GM21423 (cell line): Measurements from ENCODE around the gene ITPR1.
"Not testable (repeated sequence)": the region's sequence is repeated elsewhere in the genome, so short reads cannot be mapped to it uniquely, and the experiment has no call there.

Source experiments
- ATAC-seq: cut with Tn5 transposase; IDR thresholded peaks from one replicate; pipeline ENCODE4 v1.9.1; 2021; ENCODE audit warnings: mild to moderate bottlenecking, moderate library complexity; ENCODE audit not compliant: unreplicated experiment

Gene ITPR1

DNA sequence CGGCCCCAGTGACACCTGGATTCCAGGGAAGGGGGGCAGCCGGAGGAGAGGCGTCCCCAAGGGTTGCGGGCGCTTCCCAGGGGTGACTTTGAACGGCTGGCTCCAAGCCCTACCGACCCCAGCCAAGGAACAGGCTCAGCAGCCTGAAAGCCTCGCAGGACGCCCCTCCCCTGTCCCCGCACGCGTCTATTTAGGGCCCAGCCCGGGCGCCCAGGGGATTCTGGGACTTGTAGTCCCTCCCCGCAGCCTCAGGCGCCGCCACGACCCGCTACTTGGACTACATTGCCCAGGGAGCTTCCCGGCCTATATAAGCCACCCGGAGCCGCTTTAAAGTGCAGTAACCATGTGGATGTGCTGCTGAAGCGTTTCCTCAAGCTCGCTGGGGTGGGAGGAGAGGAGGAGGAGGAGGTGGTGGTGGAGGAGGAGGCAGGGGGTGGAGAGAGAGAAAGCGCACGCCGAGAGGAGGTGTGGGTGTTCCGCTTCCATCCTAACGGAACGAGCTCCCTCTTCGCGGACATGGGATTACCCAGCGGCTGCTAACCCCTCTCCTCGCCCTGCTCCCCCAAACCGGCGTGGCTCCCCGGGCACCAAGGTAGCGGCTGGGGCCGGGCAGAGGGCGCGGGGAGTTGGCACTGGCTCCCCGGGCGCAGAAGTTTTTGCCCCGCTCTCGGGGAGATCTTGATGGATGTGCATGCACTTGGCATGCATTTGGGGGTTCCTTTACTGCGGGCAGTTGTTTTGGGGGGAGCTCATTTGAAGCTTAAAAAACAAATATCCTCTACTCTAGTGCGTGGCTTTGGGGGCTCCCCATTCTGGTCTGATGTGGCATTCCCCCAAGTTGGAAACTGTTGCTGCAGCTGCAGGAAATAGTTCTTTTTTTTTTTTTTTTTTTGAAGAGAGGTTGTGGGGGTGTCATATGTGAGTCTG is at the start of gene ITPR1:
Gene ITPR1, plus strand, starts transcription at position 335 of the 927 bp plus-strand sequence. CDS start 23,144 bp downstream, outside the sequence.
- peak; percentile 94 for ATAC-seq

- ATAC-seq, result no peak
Observed at GRCh38 chr3:4447295-4447999, 45.7 kb upstream of the ITPR1 start.

GRCh38 chr3:4448187-4448586 is 45.0 kb upstream of the ITPR1 start:
- no peak for ATAC-seq

GRCh38 chr3:4449043-4449805 is 43.9 kb upstream of the ITPR1 start:
- no peak for ATAC-seq

DNA sequence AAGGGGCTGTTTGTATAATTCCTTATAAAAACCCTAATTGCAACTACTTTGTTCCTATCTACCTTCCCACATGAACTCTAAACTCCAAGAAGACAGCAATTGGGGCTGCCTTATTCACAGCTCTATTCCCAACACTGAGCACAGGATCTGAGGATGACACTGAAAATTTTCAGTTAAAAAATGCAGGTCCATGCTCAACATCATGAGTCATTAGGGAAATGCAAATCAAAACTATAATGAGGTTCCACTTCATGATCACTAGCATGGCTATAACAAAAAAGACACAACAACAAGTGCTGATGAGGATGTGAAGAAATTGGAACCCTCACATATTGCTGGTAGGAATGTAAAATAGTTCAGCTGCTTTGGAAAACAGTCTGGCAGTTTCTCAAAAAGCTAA is 39.0 kb upstream of the ITPR1 start:
- ATAC-seq, result no peak

DNA sequence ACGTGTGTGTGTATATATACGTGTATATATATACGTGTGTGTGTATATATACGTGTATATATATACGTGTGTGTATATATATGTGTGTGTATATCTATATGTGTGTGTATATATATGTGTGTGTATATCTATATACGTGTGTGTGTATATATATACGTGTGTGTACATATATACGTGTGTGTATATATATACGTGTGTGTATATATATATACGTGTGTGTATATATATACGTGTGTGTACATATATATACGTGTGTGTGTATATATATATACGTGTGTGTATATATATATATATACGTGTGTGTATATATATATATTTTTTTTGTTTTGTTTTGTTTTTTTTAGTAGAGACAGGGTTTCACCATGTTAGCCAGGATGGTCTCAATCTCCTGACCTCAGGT is 36.4 kb upstream of the ITPR1 start:
- not testable (repeated sequence) for ATAC-seq

- no peak for ATAC-seq
Observed at GRCh38 chr3:4458961-4459360, 34.2 kb upstream of the ITPR1 start.

GRCh38 chr3:4460334-4460733 is 32.8 kb upstream of the ITPR1 start:
- no peak for ATAC-seq

DNA sequence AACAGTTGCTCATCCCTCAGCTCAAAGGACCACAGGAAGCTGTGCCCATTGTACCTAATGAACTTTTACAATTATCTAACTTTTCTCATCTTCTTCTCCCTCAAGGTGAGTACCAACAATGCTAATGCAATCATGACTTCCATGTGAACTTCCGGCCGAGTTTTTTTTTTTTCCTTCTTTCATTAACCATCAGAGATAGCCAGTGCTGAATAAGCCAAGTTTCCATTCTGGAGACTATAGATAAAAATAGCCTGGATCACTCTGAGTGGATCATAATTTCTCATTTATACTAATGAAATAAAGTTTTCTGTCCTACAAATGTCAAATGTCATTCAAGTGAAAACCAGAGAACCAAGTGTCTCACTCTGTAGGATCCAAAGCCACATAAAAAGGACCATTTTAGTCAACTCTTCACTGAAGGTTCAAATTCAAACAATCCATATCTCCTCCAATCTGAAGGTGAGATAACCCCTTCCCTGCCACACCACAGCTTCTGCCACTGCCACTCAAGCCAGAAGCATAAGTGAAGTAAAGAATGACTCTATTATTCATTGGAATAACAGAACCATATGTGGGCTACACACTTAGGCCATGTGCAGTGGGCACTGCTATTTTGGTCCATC is 31.6 kb upstream of the ITPR1 start:
- ATAC-seq, result no peak

DNA sequence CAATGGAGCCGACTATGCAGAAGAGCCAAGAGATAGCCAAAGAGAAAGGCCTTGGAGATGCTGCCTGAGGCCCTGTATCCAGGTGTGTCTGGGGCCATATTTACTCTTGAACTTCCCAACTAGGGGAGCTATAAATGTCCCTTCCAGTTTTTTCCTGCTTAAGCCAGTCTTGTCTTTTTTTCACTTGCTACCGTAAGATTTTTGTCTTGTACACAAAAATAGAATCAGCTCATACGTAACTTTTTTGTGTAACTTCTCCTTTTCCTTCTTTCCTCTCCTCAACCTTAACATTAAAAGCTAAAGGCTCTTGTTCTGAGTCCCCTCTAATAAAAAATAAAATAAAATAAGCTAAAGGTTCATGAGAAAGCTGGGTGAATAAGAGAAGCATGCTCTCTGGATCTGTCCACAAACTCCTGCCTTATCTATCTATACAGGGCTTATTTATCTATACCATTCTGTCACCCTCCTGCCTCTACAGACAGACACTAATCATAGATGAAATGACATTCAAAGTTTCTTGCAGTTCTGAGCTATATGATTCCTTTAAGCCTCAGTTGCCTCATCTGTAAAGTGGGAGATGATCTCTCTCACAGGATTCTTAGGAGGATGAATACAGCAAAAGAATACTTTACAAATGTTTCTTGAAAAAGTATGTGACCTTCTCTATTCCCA is 30.6 kb upstream of the ITPR1 start:
- ATAC-seq, result no peak

DNA sequence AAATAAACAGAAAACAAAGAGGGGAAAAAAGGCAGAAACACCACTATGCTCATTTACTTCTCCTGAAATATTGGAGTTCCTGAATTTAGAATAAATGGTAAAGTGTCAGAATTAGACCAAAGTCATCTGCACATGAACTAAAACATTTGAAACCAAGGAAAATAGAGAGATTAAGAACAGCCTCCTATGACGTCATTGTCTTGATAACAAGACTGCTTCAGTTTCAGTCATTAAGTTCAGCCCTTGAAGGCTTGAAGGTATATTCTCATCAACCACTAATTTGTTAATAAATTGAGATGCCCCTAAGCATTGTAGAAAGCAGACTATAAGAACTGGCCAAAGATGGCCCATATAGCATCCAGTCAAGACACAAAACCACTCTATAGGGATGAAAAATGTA is 28.6 kb upstream of the ITPR1 start:
- no peak for ATAC-seq

DNA sequence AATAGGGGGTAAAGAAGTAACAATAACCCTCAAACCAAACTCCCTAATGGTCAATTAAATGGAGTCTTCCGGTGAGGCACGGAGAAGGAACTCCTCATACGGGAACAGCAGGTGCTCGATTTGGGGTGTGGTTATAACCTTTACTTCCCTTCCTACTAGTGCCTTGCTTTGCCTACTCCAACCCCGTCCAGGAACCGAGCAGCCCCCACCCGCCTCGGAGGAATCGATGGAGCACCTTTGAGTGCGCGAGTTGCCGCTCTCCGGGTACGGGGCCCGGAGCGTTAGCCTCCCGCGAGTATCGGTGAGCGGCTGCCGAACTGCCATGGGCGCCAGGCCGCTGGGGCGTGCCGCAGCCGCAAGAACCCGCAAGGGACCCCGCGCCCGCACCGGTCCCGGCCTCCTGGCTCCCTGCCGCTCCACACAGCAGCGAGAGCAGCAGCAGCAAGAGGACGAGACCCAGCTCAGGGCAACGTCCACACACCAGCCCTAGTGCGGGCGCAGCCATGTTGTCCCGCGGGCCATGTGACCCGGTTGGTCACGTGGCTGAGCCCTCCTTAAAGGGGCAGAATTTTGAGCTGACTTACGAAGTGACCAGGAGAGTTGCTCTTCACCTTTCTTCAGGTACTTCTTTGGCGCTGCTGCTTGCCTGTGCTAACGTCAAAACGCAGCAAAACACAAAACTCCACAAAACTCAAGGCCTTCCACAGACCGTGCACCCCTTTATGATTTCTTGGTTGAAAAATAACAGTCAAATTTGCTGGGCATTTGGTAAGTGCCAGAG is 26.2 kb upstream of the ITPR1 start, which contains the start of gene SUMF1:
Gene SUMF1, minus strand, starts transcription at position 529 of the 781 bp plus-strand sequence. Its CDS starts 24 bp downstream, at position 505.
- ATAC-seq, result peak; percentile 99

DNA sequence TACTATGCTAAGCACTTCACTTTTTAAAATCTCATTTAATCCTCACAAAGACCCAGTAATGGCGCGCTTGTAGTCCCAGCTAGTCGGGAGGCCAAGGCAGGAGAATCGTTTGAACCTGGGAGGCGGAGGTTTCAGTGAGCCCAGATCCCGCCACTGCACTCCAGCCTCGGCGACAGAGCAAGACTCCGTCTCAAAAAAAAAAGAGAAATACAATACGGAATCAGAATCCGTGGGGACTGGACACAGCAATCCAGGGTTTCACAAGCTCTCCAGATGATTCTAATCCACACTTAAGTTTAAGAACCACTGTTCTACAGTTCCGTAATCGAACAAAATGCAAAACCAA is 25.7 kb upstream of the ITPR1 start:
- no peak for ATAC-seq

DNA sequence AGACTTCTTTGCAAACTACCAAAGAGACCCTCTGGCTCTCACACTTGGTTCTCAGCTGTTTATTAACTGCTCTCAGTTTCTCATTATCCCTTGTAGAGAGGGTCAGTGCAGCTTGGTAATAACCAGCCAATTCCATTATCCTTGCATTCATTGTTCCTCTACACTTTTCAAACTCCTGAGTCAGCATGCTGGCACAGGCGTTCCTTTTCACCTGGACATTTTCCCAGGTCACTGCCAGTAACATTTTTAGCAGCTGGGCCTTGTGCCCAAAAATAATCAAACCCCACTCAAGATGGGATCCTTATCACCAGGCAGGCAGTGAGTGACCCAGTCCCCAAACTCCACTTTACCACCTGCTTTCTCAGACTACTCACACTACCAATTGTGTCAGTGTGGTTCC is 21.2 kb upstream of the ITPR1 start:
- no peak for ATAC-seq

DNA sequence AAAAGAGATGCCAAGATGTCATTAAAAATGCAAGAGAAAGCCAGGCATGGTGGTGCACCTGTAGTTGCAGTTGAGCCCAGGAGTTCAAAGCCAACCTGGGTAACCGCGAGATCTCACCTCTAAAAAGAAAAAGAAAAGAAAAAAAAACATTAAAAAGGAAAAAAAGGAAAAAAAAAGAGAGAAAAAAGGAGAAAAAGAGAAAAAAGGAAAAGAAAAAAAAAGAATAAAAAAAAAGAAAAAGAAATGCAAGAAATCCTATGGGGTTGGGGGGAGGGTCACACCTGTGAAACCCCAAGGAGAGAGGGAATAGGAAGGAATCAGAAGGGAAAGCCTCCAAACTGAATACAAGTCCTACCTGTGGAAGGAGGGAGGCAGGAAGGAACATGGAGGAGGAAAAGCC is 20.8 kb upstream of the ITPR1 start:
- no peak for ATAC-seq

GRCh38 chr3:4472766-4473165 is 20.4 kb upstream of the ITPR1 start:
- no peak for ATAC-seq

- ATAC-seq, result peak; percentile 61
Observed at GRCh38 chr3:4474683-4475490, 18.3 kb upstream of the ITPR1 start.

- ATAC-seq, result no peak
Observed at GRCh38 chr3:4475804-4476203, 17.3 kb upstream of the ITPR1 start.

- no peak for ATAC-seq
Observed at GRCh38 chr3:4476496-4476895, 16.7 kb upstream of the ITPR1 start.
